Keratinocyte (primary cell): ENCODE results near the gene SNX17. TPM values are rescaled to one million over a fixed set of nuclear protein-coding genes. Genes with fewer than 3 reads are reported as not detected.
"Not testable (repeated sequence)": the region's sequence is repeated elsewhere in the genome, so short reads cannot be mapped to it uniquely, and the experiment has no call there.

ENCODE experiments used
- DNase-seq: peaks from one replicate; pipeline ENCODE4 v3.0.0-alpha.2; 2011; ENCODE audit warnings: low read depth, missing footprints, low spot score
- FAIRE-seq: peaks from 2 replicates; lab custom pipeline; 2011; peaks lifted over from hg19 to GRCh38; lab: Jason Lieb, UNC
- H2AFZ ChIP-seq: 2 replicates; pipeline ENCODE4 v1.6.0; 2012; ENCODE audit warnings: low read length, control low read depth, inconsistent platforms; ENCODE audit not compliant: control insufficient read depth
- H3K27ac ChIP-seq: 2 replicates; pipeline ENCODE4 v1.5.1; 2011; ENCODE audit warnings: low read length; ENCODE audit not compliant: control insufficient read depth, insufficient read depth
- H3K27me3 ChIP-seq: 3 replicates; pipeline ENCODE4 v1.6.0; 2011; ENCODE audit warnings: low read length; ENCODE audit not compliant: control insufficient read depth, insufficient read depth; ENCODE audit errors: extremely low read depth
- H3K36me3 ChIP-seq, 2 experiments: 2 replicates in 1 of 2; 3 replicates in 1 of 2; pipeline ENCODE4 v1.5.1; 2011; ENCODE audit warnings: low read length in 2 of 2, mild to moderate bottlenecking in 1 of 2; ENCODE audit not compliant: control insufficient read depth in 2 of 2, insufficient read depth in 2 of 2; ENCODE audit errors: extremely low read depth in 1 of 2
- H3K4me1 ChIP-seq: 3 replicates; pipeline ENCODE4 v1.5.1; 2011; ENCODE audit warnings: low read length; ENCODE audit not compliant: control insufficient read depth, insufficient read depth; ENCODE audit errors: extremely low read depth
- H3K4me2 ChIP-seq: 3 replicates; pipeline ENCODE4 v1.6.0; 2011; ENCODE audit warnings: low read depth, low read length; ENCODE audit not compliant: control insufficient read depth, insufficient read depth; ENCODE audit errors: extremely low read depth
- H3K4me3 ChIP-seq, 3 experiments: fragments of 200-600 bp in 1 of 3; sonication (generic) in 1 of 3; 2 replicates in 2 of 3; 3 replicates in 1 of 3; pipeline ENCODE4 v1.5.1; 2011 to 2016; ENCODE audit warnings: low read length in 3 of 3, mild to moderate bottlenecking in 3 of 3, control low read depth in 2 of 3, inconsistent platforms in 1 of 3, low read depth in 1 of 3, mixed read lengths in 1 of 3, mixed run types in 1 of 3, moderate library complexity in 1 of 3; ENCODE audit not compliant: control insufficient read depth in 2 of 3, insufficient read depth in 2 of 3; ENCODE audit errors: extremely low read depth in 1 of 3
- H3K79me2 ChIP-seq: 2 replicates; pipeline ENCODE4 v1.6.0; 2012; ENCODE audit warnings: low read length; ENCODE audit not compliant: control insufficient read depth, insufficient read depth
- H3K9ac ChIP-seq: 3 replicates; pipeline ENCODE4 v1.6.0; 2011; ENCODE audit warnings: low read length; ENCODE audit not compliant: control insufficient read depth, insufficient read depth; ENCODE audit errors: extremely low read depth
- H3K9me1 ChIP-seq: 3 replicates; pipeline ENCODE4 v1.6.0; 2011; ENCODE audit warnings: low read length; ENCODE audit not compliant: control insufficient read depth, insufficient read depth; ENCODE audit errors: extremely low read depth
- H3K9me3 ChIP-seq: 2 replicates; pipeline ENCODE4 v1.5.1; 2012; ENCODE audit warnings: low read depth, low read length; ENCODE audit not compliant: control insufficient read depth
- H4K20me1 ChIP-seq: 3 replicates; pipeline ENCODE4 v1.6.0; 2011; ENCODE audit warnings: low read length; ENCODE audit not compliant: control insufficient read depth, insufficient read depth; ENCODE audit errors: extremely low read depth
- CTCF ChIP-seq, 3 experiments: IDR thresholded peaks in 1 of 3; conservative IDR thresholded peaks in 1 of 3; optimal IDR thresholded peaks in 1 of 3; 2 replicates in 2 of 3; 3 replicates in 1 of 3; pipeline versions ENCODE3 to v1.5.1; 2011; ENCODE audit warnings: low read length in 3 of 3, mild to moderate bottlenecking in 3 of 3, moderate library complexity in 2 of 3, control low read depth in 1 of 3, inconsistent platforms in 1 of 3; ENCODE audit not compliant: insufficient read depth in 2 of 3; ENCODE audit errors: extremely low read depth in 1 of 3
- EZH2 ChIP-seq: IDR thresholded peaks from one replicate; pipeline ENCODE4 v1.6.1; 2012; ENCODE audit warnings: inconsistent platforms, mild to moderate bottlenecking, low read length, moderate library complexity
- dilution Hi-C: fragments of 300-500 bp; cut with MboI; formaldehyde crosslinking; loops from one replicate; pipeline ENCODE4 v1.7.0; 2020; ENCODE audit warnings: low sequenced_read_pairs; ENCODE audit not compliant: extremely low pct_ligation_motif_present
- polyA plus RNA-seq, 5 experiments: library from polyadenylated mRNA; depleted of rRNA in 3 of 5; stranded (reverse) in 3 of 5; stranded (forward) in 1 of 5; unstranded in 1 of 5; fragments of >200 nt; gene quantifications; 1 replicate in 1 of 5; 2 replicates in 3 of 5; 3 replicates in 1 of 5; pipeline versions ENCODE4 v1.2.1 to v1.2.3, GENCODE V29; 2011 to 2012; ENCODE audit warnings: missing spikeins in 2 of 5, low read depth in 1 of 5, low replicate concordance in 1 of 5

The SNX17 gene
- polyA plus RNA-seq, 1 donor (not counting 4 experiments of a cell fraction or from before 2014, with no cell fraction given): 83.3 TPM

GRCh38 chr2:27421660-27422250 is 51.3 kb downstream of the SNX17 start:
- FAIRE-seq (no peak), DNase-seq (no peak)

GRCh38 chr2:27422958-27423357 is 52.5 kb downstream of the SNX17 start:
- Histone ChIP-seq H4K20me1 (no peaks in the 10 kb centered on the region), H3K4me1 (peaks cover 4% of the 10 kb centered on the region), H3K36me3 (no peaks in the 10 kb centered on the region), H3K4me2 (no peak overlapping the region), H3K4me3 (no peak overlapping the region), H3K9me1 (no peaks in the 10 kb centered on the region), H3K9me3 (no peaks in the 10 kb centered on the region), H3K27ac (no peak overlapping the region), H3K27me3 (no peaks in the 10 kb centered on the region), H3K79me2 (no peaks in the 10 kb centered on the region), H2AFZ (no peak overlapping the region), H3K9ac (no peak overlapping the region)
- TF ChIP-seq CTCF (optimal IDR thresholded peaks at IDR 0.05 in 1 of 3, IDR thresholded peaks at IDR 0.05 in 1 of 3, conservative IDR thresholded peaks at IDR 0.05 in 1 of 3; ENCODE audit: extremely low read depth in 1 of 3, insufficient read depth in 2 of 3, low read length in 3 of 3) (no peak), EZH2 (no peak)
- FAIRE-seq (no peak), DNase-seq (no peak)
- dilution Hi-C loops: no loop called here

More at GRCh38 chr2:27421660-27422250, 51.3 kb downstream of the SNX17 start:
- H3K4me2 ChIP-seq: no peak overlapping the region
- no peaks in the 10 kb centered on the region for H3K36me3 ChIP-seq
- no peak for TF ChIP-seq CTCF (optimal IDR thresholded peaks at IDR 0.05 in 1 of 3, IDR thresholded peaks at IDR 0.05 in 1 of 3, conservative IDR thresholded peaks at IDR 0.05 in 1 of 3; ENCODE audit: extremely low read depth in 1 of 3, insufficient read depth in 2 of 3, low read length in 3 of 3)
- TF ChIP-seq EZH2: no peak
- H4K20me1 ChIP-seq: no peaks in the 10 kb centered on the region
- H3K9me1 ChIP-seq: no peaks in the 10 kb centered on the region
- H3K27ac ChIP-seq: no peak overlapping the region
- H3K4me1 ChIP-seq: no peaks in the 10 kb centered on the region
- no peak overlapping the region for H3K4me3 ChIP-seq
- H3K79me2 ChIP-seq: no peaks in the 10 kb centered on the region
- no peak overlapping the region for H2AFZ ChIP-seq
- dilution Hi-C loops: no loop called here
- no peaks in the 10 kb centered on the region for H3K27me3 ChIP-seq
- no peaks in the 10 kb centered on the region for H3K9me3 ChIP-seq
- H3K9ac ChIP-seq: no peak overlapping the region

GRCh38 chr2:27425039-27425438 is 54.6 kb downstream of the SNX17 start:
- H3K4me1 ChIP-seq, H3K4me2 ChIP-seq, H3K27me3 ChIP-seq, H3K36me3 ChIP-seq, H4K20me1 ChIP-seq, H2AFZ ChIP-seq, DNase-seq, H3K4me3 ChIP-seq, H3K9me1 ChIP-seq, dilution Hi-C loops, H3K9ac ChIP-seq, FAIRE-seq, H3K27ac ChIP-seq, H3K9me3 ChIP-seq: not testable (repeated sequence)
- H3K79me2 ChIP-seq: peaks cover 11% of the 10 kb centered on the region
